ENCODE data around the gene PHACTR3.

Gene PHACTR3

DNA sequence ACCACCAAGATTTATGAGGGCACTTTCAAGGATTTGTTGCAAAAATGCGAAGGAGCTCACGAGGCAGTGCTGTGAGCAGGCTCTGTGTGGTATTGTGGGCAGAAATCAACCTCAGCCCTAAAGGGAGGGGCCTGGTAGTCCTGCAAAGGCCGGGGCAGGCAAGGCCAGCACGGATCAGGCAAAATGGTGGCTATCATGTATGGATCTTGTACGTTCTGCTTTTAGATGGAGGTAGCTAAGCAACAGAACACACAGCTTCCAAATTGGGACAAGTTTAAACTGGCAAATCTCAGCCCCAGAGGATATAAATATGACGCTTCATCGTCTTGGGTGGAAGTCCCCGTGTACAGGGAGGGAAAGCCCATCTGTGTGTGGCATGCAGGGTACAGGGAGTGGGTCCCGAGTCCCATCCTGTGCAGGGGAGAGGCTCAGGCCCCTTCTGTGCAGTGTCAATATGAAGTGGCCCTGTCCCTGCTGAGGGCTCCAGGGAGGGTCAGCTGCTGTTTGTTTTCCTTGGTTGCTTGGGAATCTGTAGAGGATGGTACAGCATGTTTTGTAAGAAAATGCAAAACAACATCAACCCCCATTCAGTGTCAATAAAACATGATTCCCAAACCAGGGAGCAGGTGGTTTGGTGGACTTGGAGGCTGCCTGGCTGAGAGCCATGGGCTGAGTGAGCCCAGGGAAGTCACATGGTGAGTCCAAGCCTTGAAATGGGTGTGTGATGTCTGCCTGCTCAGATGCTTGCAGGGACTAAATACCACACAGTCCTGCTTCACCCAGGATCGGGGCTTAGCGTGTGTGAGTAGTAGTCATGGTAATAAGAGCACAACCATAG lies 216.1 kb downstream of the PHACTR3 start:
- FAIRE-seq: no peak

DNA sequence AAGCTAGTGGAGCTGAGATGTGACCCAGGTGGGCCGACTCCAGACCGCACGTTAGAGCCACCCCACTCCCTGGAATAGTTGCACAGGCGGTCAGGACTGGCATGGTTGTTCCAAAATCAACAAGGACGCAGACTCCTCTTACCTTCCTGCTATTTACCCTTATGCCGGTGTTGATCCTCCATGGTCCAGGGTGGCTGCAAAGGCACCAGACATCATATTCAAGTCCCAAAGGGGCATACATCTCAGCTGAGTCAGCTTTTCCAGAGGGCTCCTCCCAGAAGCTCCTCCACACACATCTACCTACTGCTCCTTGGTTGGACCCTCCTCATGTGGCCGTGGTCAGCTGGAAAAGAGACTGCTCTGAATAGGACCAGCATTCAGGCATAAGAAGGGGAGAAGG lies 216.9 kb downstream of the PHACTR3 start:
- no peak for FAIRE-seq

DNA sequence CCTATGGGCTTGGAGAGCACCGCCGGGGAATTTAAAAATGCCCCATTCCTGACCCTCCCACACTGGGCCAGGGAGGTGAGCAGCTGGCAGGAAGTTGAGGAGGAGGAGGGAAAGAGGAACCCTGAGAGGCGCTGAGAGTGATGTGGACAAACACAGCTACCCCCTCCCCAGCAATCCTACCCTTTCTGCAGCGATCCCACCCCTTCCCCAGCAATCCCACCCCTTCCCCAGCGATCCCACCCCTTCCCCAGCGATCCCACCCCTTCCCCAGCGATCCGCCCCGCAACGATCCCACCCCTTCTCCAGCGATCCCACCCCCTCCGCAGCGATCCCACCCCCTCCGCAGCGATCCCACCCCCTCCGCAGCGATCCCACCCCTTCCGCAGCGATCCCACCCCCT lies 217.4 kb downstream of the PHACTR3 start:
- FAIRE-seq: no peak

DNA sequence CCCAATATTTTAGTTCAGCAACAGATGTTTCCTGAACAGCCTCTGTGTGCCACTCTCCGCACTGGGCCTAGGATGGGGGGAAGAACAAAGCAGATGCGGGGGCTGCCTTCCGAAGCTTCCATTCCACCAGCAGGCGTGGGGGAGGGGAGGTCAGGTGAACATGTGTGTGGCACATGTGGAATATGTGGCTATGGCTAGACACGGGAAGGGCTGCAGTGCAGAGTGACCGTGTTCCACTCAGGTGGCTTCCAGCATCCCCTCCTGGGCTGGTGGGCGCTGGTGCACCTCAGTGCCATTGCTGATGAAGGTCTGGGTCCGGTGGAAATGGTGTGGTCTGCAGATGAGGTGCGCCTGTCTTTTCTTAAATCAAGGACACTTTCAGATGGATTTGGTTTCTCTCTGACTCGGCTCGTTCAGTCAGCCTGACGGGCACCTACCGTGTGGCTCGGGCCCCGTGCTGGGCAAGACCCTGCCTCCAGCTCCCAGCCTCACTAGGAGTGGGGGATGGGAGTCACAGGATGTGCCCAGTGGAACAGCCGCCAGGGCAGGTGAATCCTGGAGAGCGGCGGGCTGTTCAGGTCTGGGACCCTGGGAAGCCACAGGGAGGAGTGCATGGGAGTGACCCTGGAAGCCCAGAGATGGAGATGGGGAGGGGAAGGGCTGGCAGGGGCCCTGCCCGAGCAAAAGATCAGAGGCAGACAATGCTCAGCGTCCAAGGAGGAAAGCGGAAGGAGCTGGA lies 218.1 kb downstream of the PHACTR3 start:
- FAIRE-seq: no peak

DNA sequence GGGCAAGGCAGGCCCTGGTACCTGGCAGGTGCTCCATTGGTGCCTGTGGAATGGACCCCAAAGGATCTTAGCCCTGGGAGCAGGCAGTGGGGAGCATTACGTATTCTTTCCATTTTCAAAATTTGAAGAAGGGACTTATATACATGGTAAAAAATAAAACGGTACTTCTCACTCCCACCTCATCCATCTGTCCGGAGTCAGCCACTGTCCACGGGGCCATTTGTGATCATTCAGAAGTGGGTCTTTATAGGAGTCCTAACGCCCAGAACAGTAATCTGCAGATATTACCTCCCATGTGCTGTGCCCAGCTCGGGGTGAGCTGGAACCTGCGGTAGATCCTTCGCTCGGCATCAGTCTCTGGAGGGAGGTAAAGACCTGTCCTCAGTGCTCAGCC lies 218.7 kb downstream of the PHACTR3 start:
- FAIRE-seq: no peak

DNA sequence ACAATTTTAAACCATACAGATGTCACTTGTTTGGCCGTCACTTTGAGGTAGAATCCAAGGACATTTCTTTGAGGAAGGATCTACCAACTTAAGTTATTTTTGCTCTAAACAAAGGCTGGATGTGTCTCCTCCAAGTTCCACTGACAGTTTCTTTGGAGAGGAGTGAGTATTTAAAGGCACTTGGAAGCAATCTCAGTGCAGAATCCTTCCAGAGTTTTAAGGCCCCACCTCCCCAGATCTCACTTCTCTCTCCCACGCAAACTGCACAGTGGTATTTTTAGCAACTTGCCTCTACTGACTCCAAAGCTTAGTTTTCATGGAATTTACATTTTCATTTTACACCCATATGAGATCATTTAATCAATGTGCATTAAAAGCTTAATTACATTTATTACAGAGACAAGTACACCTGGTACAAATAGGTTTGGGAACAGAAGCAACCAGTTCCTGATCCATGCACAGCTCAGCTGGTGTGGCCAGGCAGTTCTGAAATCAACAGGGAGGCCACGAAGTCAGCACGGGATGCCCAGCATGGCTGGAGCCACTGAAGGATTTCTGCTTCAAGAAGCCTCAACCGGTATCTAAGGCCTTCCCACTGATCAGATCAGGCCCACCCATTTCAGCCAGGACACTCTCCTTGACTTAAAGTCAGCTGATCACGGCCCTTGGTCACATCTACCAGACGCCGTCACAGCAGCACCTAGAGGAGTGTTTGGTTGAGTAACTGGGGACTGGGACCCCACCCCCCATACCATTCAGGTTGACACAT lies 219.3 kb downstream of the PHACTR3 start:
- no peak for FAIRE-seq

DNA sequence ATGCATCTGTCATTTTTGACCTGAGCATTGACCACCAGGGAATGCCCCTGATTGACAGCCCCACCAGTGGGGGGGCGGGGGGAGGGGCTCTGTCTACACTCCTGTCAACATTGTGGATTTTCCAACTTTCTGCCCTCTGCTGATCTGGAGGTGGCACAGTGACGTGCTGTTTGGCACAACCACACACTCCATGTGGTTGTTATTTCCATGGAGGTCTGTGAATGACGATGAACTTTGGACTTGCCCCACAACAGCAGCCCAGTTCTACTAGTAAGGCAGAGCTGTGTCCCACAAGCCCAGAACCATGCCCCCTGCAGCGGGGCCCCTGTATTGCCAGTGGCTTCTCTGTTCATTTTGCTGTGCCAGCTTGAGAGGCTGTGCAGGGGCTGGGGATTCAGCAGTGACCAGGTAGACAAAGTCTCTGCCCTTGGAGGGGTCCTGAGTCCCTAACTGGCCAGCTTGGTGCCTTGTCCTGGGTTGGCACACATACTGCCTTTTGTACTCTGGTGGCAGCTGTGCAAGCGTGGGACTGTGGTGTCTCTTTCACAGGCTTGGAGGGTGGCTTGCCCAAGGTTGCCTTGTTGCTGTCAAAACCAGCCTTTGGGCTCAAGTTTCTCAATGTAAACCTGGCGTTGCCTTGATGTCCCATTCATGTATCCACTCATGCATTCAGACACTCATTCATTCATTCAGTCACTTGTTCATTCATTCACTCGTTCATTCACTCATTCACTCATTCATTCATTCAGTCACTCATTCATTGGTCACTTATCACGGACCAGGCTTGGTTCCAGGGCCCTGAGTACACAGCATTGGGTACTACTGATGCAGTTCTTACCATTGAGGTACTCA lies 220.6 kb downstream of the PHACTR3 start:
- FAIRE-seq: no peak

DNA sequence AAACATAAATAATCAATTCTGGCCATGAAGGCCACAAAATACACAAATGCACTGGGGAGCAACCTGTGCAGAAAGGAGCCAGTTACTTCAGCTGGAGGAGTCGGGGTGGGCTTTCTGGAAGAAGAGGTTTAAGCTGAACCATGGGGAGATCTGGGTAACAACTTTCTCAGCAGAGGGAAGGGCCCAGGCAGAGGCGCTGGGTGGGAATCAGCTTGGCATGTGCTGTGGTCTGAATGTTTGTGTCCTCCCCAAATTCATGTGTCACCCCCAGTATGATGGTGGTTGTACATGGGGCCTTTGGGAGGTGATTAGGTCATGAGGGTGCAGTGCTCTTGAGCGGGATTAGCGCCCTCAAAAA lies 221.2 kb downstream of the PHACTR3 start:
- no peak for FAIRE-seq

DNA sequence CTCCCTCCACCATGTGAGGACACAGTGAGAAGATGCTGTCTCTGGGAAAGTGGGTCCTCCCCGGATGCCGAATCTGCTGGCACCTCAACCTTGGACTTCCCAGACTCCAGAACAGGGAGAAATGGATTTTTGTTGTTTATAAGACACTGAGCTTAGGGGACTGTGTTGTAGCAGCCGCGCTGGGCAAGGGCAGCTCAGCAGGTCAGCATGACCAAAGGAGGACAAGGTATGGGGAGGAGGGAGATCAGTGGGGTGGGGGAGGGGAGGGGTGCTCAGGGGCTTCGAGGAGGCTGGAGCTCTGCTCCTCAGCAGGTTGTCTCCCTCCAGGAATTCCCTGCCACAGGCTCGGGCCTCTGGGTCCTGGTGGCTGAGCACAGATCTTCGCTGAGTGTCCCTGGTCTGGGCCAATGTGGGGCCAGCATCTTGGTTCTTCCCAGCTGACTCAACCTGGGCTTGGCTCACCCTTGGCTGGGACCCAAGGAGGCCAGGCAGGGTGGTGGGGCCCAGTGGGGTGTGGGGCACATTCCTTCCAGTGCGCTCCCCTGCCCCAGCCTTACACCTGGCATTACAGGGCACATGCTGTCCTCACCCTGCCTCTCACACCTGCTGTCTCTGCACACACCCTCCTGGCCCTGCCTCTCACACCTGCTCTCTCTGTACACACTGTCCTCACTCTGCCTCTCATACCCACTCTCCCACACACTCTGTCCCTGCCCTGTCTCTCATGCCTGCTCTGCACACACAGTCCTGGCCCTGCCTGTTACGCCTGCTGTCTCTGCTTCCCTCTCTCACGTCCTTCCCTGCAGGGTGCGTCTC lies 221.8 kb downstream of the PHACTR3 start:
- FAIRE-seq: no peak

DNA sequence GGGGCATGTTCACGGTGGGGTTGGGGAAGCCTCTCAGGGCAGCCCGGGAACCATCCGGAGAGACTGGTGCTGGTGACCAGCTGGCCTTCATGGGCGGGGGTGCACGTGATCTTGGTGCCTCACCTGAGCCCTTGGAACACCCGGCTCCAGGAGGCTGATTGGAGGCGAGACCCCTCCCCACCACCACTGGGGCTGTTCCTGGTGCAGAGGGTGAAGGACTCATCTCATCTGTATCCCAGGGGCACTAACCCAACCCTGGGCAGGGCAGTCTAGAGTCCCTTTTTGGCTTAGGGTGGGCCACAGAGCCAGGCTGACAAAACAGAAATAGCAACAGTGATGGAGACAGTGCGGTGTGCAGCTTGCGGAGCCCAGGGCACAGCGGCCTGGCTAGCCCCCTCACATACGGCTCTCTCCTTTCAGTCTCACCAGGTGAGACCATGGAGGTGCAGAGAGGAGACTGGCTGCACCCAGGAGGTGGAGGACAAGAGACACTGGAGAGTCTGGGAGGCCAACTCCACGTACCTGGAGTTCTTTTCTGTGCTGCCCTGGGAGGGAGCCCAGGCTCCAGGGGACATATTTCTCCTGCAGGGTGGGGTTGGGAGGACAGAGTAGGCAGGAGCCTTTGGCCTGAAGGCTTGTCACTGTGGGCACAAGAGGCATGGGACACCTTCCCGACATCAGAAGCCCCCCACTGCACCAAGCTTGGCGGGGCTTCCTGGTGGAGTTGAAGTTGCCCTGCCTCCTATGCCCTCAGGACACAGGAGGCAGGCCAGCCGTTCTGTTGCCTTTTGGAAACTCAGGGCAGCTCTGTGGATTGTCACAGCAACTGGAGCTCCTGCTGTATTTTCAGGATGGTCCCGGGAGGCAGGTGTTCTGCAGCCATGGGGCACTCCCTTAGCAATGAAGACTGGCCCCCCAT lies 223.1 kb downstream of the PHACTR3 start:
- FAIRE-seq: no peak

DNA sequence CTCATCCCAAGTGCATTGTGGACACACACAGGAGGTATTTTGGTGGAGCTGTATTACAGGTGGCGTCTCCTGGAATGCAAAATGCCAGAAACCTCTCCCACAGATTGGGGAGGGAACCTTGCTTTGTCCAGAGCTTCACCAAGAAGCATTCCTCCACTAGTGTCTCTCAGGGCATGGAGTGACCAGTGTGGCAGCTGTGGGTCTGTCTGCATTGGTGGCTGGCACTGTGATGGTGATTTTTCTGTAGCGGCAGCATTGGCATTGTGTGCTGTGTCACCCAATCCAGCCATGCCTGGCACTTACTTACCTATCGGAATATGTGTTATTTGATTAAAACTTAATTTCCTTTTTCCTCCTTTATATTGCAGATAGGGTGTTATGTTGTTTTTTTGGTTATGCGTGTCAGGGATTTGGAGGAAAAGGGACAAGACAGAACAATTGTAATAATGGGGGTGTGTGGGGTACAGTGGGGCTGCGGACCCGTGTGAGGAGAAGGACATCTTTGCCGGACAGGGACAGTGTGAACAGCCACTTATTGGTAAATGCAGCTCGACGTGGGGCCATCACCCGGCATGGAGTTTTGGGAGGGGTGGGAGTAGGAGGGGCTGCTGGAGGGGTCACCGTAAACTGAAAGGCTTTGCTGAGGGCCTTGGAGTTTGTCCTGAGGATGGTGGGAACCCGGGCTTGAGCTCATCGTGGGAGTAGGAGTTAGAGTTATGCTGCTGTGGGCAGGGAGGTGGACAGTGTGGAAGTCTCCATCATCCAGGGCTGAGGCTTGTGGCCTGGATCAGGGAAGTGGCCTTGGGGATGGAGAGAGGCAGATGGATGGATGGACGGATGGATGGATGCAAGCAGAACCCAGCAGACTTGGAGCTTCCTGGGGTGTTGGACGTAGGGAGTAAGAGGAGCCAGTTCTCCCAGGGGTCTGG lies 224.0 kb downstream of the PHACTR3 start:
- no peak for FAIRE-seq

DNA sequence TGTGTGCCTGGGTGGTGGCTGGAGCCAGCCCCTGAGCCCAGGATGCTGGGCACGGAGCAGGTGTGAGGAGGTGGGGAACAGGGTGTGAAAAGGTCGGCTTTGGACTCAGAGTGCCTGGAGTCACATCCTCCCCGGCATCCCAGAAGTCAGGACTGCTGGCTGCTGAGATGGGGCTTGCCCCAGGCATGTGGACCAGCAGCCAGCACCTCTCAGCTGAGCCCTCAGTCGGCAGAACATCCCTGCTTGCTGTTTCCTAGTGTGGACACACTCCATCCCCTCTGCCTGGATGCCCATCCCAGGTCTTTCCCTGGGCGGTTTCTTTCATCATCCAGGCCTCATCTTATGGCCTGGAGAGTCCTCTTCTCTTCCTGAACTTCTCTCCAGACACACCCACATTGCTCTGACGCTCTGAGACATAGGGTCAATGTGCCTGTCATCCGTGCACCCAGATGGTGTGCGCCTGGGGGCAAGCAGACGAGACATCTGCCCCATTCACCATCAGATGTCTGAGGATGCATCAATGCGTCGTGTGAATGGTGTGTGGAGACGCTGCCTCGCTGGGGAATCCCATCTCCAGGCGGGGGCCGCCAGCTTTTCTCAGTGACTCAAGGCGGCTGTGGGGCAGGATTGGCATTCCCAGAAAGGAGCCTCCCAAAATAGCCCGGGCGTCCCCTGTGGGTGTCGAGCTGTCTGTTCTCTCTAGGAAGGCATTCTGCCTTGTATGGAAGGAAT lies 224.9 kb downstream of the PHACTR3 start:
- FAIRE-seq: no peak

DNA sequence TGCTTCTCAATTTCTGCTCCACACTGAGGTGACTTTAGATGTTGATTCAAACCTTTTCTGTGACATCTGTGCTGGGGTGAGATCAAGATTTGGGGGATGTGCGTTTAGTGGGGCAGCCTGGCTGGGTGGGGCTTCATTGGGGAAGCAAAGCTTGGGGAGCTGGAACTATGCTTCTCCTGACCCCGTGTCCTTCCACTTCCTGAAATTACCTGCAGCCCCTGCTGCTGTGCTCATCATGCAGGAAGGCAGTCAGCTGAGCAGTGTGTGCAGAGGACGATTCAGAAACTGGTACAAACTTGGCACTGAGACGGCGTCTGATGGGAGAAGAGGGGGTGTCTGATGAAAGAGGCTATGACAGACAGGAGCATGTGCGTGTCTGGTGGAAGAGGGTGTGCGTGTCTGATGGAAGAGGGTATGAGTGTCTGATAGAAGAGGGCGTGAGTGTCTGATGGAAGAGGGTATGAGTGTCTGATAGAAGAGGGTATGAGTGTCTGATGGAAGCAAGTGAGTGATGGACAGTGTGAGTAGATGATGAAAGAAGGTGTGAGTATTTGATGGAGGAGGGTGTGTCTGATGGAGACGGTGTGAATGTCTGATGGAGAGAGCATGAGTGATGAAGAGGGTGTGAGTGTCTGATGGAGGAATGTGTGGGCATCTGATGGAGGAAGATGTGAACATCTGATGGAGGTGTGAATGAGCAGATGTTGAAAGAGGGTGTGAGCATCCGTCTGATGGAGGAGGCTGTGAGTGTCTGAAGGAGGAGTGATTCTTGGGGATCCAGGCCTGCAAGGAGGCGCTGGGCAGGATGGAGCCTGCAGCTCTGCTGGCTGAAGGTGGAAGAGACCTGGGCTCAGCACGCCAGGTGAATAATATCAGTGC lies 225.7 kb downstream of the PHACTR3 start:
- FAIRE-seq: no peak

DNA sequence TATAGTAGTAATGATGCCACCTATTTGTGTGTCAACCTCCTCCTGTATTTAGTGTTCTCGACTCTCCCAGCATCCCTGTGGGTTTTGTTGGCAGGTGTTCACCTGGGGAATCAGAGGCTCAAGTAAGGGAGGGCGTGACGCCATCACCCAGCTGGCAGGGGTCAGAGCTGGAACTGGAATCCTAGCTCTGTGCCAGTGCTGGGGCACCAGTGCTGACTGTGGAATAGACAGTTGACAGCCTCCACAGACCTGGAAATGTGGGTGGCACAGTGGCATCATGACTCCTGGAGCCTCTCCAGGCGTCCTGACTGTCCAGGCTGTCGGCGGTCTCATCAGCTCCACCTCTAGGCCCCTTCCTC lies 226.3 kb downstream of the PHACTR3 start:
- no peak for FAIRE-seq

DNA sequence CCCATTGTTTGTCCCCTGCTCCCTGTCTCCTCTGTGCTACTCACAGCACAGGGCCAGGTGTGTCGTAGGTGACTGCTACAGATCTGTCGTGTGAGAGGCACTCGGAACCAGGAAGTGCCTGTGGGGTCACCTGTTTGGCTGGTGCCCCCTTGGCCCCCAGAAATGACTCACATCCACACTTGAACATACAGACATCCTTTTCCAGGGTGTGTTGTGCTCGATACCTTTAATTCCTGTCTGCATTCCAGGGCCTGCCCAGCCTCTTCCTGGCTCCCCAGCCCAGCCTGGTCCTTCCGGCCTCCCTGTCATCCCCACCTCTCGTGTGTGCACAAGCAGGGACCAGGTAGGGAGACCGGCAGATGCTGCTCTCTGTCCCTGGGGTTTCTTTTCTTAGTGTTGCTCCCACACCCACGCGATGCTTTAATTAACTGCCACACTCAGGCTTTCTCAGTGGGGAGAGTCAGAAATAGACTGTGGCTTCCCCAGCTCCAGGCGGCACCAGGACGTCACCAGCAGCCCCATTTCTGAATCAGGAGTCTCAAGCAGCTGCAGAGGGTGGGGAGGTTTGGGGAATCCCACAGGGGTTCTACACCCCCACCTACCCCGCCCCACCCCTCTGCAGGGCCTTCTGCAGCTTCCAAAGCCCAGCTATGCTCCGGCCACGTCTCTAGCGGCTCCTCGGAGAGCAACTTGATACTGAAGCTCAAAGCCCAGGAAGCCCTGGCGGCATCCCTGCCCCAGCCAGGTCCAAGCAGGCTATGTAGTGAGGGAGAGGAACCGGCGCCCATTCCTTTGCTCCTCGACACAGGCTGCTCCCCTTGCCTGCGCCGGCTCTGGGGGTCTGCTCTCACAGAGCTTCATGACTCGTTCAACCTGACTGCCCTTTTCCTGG lies 226.9 kb downstream of the PHACTR3 start:
- no peak for FAIRE-seq

DNA sequence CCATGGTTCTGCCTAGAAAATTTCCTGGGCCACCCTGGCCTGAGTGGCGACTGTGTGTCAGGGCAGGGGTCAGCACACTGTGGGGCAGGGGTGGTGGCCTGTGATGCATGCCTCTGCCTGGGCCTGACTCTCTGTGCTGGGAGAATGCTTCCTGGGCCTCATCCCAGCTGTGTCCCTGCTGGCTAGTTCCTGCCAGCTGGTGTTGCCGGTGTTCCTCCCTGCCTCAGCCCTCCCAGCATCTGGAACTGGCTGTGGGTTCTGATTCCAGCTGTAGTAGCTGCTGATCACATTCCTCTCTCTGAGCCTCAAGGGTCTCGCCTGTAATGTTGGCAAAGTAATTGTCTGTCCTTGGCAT lies 227.6 kb downstream of the PHACTR3 start:
- FAIRE-seq: no peak
